HFF-Myc (cell line): Measurements from ENCODE around the gene EVI5L.

Experiments used
- DNase-seq: peaks from one replicate; pipeline ENCODE4 v3.0.0-alpha.2; 2011; ENCODE audit warnings: low read depth; ENCODE audit errors: extremely low read depth
- H3K4me3 ChIP-seq: replicated peaks from 2 replicates; pipeline ENCODE4 v1.5.1; 2011; ENCODE audit warnings: low read depth, mild to moderate bottlenecking, control low read depth, low read length
- TF ChIP-seq, protein P1 (sequence below): IDR thresholded peaks from 2 replicates; pipeline ENCODE4 v1.5.1; 2012; ENCODE audit warnings: mild to moderate bottlenecking, low read depth, low read length, control low read depth; ENCODE audit errors: missing control alignments

The EVI5L gene

DNA sequence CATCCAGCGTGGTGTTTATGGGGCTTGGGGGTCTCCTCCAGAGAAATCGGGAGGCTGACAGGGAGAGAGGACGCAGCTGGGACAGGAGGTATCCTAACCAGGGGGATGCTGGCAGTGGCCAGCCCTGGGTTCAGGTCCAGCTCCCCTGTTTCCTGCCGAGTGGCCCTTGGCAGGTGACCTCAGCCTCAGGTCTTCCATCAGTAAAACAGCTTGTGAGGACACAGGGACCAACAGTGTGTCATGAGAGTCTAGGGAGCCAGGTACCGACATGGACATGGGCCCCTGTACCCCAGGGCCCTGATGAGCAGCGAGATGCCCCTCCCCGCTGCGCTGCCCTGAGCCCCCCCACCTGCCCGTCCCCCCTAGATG lies 19.6 kb downstream of the EVI5L start:
- DNase-seq = no peak
- TF ChIP-seq, protein P1, sequence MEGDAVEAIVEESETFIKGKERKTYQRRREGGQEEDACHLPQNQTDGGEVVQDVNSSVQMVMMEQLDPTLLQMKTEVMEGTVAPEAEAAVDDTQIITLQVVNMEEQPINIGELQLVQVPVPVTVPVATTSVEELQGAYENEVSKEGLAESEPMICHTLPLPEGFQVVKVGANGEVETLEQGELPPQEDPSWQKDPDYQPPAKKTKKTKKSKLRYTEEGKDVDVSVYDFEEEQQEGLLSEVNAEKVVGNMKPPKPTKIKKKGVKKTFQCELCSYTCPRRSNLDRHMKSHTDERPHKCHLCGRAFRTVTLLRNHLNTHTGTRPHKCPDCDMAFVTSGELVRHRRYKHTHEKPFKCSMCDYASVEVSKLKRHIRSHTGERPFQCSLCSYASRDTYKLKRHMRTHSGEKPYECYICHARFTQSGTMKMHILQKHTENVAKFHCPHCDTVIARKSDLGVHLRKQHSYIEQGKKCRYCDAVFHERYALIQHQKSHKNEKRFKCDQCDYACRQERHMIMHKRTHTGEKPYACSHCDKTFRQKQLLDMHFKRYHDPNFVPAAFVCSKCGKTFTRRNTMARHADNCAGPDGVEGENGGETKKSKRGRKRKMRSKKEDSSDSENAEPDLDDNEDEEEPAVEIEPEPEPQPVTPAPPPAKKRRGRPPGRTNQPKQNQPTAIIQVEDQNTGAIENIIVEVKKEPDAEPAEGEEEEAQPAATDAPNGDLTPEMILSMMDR = no peak
- H3K4me3 ChIP-seq = no peak overlapping the region

DNA sequence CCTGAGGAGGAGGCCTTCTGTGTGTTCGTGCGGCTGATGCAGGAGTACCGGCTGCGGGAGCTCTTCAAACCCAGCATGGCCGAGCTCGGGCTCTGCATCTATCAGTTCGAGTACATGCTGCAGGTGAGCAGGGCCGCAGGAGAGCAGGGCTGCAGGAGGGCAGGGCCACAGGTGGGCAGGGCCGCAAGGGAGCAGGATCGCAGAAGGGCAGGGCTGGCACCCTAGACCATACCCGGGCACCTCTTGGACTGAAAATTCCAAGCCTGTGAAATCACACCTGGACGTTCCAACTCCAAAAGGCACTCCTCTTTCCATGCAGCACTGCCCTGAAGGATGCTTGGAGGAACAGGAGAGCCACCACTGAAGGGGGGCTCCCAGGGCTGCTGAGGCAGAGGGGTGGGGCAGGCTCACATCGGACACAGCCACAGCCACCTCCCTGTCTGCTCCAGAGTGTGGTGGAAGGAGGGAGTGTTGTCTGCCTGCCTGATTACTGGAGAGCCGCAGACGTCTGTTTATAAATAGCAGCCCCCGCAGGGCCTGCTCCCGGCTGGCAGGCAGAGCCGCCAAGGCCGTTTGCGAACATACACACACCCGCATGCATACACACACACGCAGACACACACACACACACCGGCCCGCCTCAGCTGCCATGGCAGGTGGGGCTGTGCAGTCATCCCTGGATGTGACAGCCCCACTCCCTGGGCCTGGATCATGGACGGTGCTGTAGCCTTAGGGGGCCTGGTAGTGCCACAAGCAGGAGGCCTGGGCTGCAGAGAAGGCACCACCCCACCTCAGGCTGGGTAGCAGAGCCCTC lies 20.2 kb downstream of the EVI5L start:
- TF ChIP-seq, protein P1 = no peak
- H3K4me3 ChIP-seq = no peak overlapping the region
- DNase-seq = no peak

DNA sequence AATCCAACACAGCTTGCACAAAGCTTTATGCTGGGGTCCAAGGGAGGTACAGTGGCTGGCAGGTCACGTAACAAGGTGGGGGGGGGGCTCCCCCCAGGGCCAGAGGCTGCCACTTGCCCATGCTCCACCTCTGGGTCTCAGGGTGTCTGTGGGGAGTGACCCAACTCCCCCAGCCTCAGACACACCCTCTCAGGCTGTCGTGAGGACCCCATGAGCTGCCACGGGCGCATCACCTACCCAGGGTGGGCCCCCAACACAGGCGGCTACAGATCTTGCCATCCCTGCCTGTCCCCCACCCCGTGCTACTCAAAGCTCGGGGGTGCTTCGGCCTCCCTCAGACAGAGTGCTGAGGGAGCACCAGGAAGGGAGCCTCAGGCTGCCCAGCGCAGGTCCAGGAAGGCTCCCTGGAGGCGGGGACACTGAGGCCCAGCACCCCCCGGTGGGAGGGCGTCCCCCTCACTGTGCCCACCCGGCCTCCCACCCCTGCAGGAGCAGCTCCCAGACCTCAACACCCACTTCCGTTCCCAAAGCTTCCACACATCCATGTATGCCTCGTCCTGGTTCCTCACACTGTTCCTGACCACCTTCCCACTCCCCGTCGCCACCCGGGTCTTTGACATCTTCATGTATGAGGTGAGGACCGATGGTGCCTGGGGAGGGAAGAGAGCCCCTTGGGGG lies 21.1 kb downstream of the EVI5L start:
- no peak overlapping the region for H3K4me3 ChIP-seq
- DNase-seq = no peak
- TF ChIP-seq, protein P1 = no peak

DNA sequence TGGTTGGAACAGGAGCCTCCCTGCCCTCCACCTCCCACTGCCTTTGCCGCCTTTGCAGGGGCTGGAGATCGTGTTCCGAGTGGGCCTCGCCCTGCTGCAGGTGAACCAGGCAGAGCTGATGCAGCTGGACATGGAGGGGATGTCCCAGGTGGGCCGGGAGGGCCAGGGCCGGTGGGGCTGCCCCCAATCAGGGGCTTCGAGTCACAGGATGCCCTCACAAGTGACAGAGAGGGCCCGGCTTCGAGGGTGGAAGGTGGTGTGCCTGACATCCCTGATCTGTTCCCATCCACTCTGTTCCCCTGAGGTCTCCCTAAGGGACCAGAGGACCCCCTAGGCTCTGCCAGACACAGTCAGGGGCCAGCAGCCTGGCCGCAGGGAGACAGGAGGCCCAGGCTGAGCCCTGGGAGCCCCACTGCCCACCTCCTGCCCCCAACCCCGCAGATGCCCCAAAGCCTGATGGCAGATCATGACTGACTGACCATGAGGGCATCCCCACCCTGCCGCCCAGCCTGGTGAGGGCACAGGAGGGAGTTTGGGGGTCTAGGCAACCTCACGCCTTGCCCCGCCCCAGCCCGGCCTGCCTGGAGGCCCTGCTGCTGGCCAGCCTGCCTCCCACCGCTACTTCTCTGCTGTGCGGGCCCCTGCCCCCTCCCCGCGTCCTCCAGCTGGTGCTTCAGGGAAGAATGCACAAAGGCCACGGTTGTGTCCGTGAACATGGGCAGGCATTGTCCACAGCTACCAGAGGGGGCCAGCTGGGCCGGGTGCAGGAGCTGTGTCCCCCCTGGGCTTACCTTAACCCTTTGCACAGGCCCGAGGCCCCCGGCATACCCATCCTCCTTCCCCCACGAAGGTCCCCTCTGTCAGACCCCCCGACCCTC lies 21.8 kb downstream of the EVI5L start:
- TF ChIP-seq, protein P1 = no peak
- no peak for DNase-seq
- no peak overlapping the region for H3K4me3 ChIP-seq

DNA sequence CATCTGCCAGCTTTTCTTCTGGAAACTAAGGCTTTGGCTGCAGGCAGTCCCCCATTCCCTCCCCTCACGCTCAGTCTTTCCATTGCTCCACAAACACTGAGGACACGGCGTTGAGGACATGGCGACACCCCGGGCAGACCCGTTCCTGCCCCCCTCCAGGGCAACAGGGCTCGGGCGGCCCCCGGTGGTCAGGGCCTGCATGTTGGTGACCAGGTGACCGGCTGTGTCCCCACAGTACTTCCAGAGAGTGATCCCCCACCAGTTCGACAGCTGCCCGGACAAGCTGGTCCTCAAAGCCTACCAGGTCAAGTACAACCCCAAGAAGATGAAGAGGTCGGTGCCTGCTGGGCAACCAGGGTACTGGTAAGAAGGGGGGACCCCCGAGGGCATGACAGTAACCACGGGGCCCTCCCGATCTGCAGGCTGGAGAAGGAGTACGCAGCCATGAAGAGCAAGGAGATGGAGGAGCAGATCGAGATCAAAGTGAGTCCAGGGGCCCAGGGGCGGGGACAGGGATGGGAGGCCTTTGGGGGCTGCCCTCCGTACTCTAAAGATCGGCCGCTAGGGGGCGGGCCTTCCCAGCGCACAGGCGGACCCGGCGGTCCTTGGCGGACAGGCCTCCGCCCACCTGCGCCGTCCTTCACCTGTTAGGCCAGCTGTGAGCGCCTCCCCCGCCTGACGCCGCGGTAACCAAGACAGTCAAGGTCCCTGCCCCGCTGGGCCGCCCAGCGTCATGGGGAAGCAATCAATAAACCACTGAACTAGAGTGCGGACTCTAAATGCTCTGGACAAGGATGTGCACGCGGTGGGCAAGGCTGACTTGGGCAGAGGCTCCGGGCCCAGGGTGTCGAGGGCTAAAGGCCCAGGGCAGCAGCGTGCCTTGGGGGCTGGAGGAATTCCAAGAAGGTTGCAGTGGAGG lies 23.1 kb downstream of the EVI5L start:
- DNase-seq = no peak
- H3K4me3 ChIP-seq = no peak overlapping the region
- TF ChIP-seq, protein P1 = peak; percentile 86

DNA sequence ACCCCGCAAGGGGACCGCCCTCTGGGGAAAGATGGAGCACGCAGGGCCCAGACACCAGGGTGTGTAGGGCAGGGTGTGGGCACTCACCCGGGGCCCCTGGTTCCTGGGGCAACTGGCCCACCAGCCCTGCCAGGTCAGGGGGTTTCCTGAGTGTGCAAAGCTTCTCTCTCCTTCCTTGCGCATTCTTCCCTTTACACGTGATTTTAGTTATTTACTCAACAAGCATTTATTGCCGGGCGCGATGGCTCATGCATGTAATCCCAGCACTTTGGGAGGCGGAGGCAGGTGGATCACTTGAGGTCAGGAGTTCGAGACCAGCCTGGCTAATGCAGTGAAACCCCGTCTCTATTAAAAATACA lies 23.7 kb downstream of the EVI5L start:
- DNase-seq = no peak
- no peak overlapping the region for H3K4me3 ChIP-seq
- TF ChIP-seq, protein P1 = no peak
